NT2/D1 (cell line): ENCODE data around the gene OGFOD1.

ENCODE experiments used
- YY1 ChIP-seq: IDR thresholded peaks from 2 replicates; pipeline ENCODE4 v1.6.1; 2011; ENCODE audit not compliant: insufficient read length, insufficient read depth
- ZNF274 ChIP-seq: IDR thresholded peaks from 2 replicates; pipeline ENCODE4 v1.6.1; 2011; ENCODE audit warnings: mild to moderate bottlenecking, low read depth, low read length

DNA sequence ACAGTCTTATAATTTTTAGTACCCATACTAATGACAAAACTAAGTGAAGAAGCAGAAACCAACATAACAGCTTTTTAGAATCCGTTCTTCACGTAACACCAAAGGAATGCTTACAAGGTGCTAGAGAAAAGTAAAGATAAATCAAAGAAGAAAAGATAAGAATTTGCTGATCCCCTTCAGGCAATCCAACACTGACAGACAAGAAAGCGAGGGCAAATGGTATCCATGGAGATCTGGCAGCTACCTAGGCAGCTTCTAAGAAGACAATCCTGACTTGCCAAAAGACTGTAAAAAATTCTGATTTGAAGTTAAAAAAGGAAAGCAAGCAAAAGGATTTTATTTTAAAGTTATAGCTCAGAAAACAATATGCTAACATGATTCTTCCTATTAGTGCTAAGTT, 53.8 kb downstream of the OGFOD1 start:
- no peak for TF ChIP-seq YY1
- no peak for TF ChIP-seq ZNF274
